Activated CD4-positive, alpha-beta T cell treated with anti-CD3 and anti-CD28 coated beads for 36 hours (primary cell): ENCODE measurements around the gene ITGB3. TPM values are rescaled to one million over a fixed set of nuclear protein-coding genes. Genes with fewer than 3 reads are reported as not detected.

ENCODE experiments used
- ATAC-seq: fragments of 200-7000 bp; cut with Tn5 transposase; one replicate; pipeline ENCODE4 v1.10.0; 2021; ENCODE audit warnings: mild to moderate bottlenecking, moderate library complexity
- CTCF ChIA-PET: fragments of 350-600 bp; sonication (Branson Sonifier 250); formaldehyde crosslinking; loops from one replicate; lab custom pipeline; 2021; ENCODE audit warnings: antibody characterized with exemption; lab: Charles Lee
- POLR2A ChIA-PET: fragments of 350-600 bp; sonication (Branson Sonifier 250); formaldehyde crosslinking; loops from one replicate; lab custom pipeline; 2021; ENCODE audit warnings: antibody characterized with exemption, inconsistent platforms; lab: Charles Lee
- DNase-seq: peaks from one replicate; pipeline ENCODE4 v3.0.0-alpha.2; 2020
- H3K27ac Mint-ChIP-seq: one replicate; pipeline ENCODE4 v1.8.0; 2021; ENCODE audit warnings: mixed read lengths
- H3K27me3 Mint-ChIP-seq: one replicate; pipeline ENCODE4 v1.8.0; 2021; ENCODE audit warnings: mixed read lengths
- H3K36me3 Mint-ChIP-seq: one replicate; pipeline ENCODE4 v1.8.0; 2021; ENCODE audit warnings: low read depth, mixed read lengths
- H3K4me1 Mint-ChIP-seq: one replicate; pipeline ENCODE4 v1.8.0; 2021; ENCODE audit warnings: mixed read lengths
- H3K4me3 Mint-ChIP-seq: one replicate; pipeline ENCODE4 v1.8.0; 2021; ENCODE audit warnings: mild to moderate bottlenecking, moderate library complexity, mixed read lengths
- H3K9me3 Mint-ChIP-seq: one replicate; pipeline ENCODE4 v1.8.0; 2021; ENCODE audit warnings: low read depth, mixed read lengths
- intact Hi-C, 2 experiments: fragments of 100-400 bp; cut with DNase I in 1 of 2; cut with micrococcal nuclease in 1 of 2; formaldehyde crosslinking; loops; one replicate each; pipeline versions ENCODE4 v1.14.2 to v1.15.1; 2022 to 2024; cut with DNase I, micrococcal nuclease
- total RNA-seq, 2 experiments: library from RNA; stranded (reverse); gene quantifications; one replicate each; pipeline ENCODE4 v1.2.3, GENCODE V29; 2021

The ITGB3 gene
- total RNA-seq, 2 experiments from 2014 or later, result 0.04 TPM; not detected in 1

DNA sequence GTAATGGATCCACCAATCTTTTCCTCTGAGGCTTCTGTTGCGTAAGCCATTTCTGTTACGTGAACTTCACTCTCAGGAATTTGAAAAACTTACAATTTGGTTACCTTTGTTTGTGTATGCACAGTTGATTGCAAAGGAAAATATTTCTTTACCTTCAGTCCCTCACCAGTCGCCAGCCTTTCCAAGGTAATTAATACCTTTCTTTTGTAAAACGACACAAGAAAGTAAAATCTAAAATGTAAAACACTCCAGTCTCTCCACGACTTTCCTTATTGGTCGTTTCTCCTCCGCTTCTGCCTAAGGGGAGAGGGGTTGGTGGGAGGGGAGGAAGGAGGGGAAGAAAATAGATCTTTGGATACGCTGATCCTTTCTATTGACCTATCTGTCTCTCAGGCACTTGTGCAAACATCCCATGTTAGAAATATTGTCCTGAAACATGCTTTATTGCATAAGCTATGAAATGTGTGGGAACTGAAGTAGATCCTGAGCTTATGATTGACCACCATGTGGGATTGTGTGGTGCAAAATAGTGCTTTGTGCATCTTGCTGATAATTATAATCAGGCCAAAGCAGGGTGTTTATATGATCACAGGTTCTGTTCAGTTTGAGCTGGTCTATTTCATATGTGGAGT, 37.7 kb downstream of the ITGB3 start:
- DNase-seq (no peak), ATAC-seq (no peak)
- Mint-ChIP-seq H3K4me1 (no peaks in the 10 kb centered on the region), H3K36me3 (no peaks in the 10 kb centered on the region), H3K9me3 (no peaks in the 10 kb centered on the region), H3K4me3 (no peak overlapping the region), H3K27ac (no peak overlapping the region), H3K27me3 (no peaks in the 10 kb centered on the region)
- intact Hi-C loops, result no loop called here
- CTCF ChIA-PET, result interaction anchor here (0.6 kb wide), 1 partner anchor 353 kb away, joined by 3 read pairs; no protein-coding TSS in a partner anchor
- POLR2A ChIA-PET, result no interaction called here

DNA sequence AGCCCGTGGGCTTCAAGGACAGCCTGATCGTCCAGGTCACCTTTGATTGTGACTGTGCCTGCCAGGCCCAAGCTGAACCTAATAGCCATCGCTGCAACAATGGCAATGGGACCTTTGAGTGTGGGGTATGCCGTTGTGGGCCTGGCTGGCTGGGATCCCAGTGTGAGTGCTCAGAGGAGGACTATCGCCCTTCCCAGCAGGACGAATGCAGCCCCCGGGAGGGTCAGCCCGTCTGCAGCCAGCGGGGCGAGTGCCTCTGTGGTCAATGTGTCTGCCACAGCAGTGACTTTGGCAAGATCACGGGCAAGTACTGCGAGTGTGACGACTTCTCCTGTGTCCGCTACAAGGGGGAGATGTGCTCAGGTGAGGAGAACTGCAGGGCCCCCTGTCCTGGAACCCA, 38.6 kb downstream of the ITGB3 start:
- Mint-ChIP-seq H3K4me3 (no peak overlapping the region), H3K27me3 (no peaks in the 10 kb centered on the region), H3K4me1 (no peaks in the 10 kb centered on the region), H3K27ac (no peak overlapping the region), H3K9me3 (no peaks in the 10 kb centered on the region), H3K36me3 (no peaks in the 10 kb centered on the region)
- ChIA-PET POLR2A (no interaction called here), CTCF (interaction anchor here (0.5 kb wide), 1 partner anchor 1447 kb away, joined by 3 read pairs; no protein-coding TSS in a partner anchor)
- no peak for ATAC-seq
- no peak for DNase-seq
- intact Hi-C loops, result no loop called here

DNA sequence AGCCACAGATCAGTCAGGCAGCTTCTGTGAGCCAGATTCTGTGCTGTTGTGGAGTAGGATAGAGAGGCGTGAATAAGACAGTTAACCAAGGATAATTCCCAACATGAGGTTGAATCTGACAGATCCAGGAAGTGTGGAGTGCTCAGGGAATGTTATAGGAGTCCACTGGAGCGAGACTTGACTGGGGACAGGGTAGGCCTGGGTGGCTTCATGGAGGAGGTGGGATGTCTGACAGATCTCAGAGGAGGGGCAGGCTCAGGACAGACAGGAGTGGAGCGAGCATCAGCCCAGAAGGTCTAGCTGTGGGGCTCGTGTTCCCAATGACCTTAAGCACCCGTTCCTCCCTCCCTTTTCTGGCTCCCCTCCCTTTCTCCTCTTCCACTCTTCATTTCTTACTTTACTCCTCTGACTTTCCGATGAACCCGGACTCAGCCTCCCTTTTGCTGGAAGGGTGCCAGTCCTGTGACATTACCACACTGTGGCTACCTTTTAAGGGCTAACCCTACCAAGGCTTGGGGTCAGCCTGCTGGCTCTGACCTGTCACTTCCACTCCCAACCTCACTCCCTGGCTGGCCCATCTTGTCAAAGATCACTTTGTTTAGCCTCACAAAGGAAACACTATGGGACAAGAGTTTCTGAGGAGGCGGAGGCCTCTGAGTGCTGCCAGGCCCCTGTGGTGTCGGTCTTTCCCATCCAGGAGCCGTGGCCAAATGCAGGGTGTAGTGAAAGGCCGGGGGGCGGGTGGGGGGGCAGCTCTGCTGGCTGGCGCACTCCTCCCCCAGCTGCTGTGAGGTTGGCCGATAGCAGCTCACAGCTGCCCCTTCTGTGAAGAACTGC, 41.6 kb downstream of the ITGB3 start:
- ChIA-PET POLR2A (no interaction called here), CTCF (no interaction called here)
- intact Hi-C loops, result no loop called here
- no peak for DNase-seq
- Mint-ChIP-seq H3K36me3 (no peaks in the 10 kb centered on the region), H3K9me3 (no peaks in the 10 kb centered on the region), H3K27me3 (no peaks in the 10 kb centered on the region), H3K4me1 (no peaks in the 10 kb centered on the region), H3K4me3 (no peak overlapping the region), H3K27ac (no peak overlapping the region)
- no peak for ATAC-seq

DNA sequence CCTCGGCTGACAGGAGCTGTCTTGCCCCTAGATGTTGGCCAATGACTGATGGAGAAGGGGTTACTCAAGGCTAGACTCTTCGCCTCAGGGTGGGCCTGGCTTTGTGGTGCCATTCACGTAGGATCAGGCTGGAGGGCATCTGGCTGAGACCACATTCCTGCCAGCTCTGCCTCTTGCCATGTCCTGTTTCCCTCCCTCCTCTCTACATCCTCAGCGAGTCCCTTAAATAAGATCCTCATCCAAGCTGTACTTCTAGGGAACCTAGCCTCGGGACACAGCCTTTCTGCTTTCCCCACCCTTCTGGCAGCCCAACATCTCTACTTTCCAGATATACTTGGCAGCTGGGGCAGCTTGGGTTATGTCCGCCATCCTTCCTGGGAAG, 42.2 kb downstream of the ITGB3 start:
- intact Hi-C loops, result no loop called here
- ChIA-PET POLR2A (no interaction called here), CTCF (no interaction called here)
- no peak overlapping the region for H3K4me3 Mint-ChIP-seq
- no peak for ATAC-seq
- H3K27ac Mint-ChIP-seq, result no peak overlapping the region
- no peaks in the 10 kb centered on the region for H3K4me1 Mint-ChIP-seq
- H3K27me3 Mint-ChIP-seq, result no peaks in the 10 kb centered on the region
- no peaks in the 10 kb centered on the region for H3K36me3 Mint-ChIP-seq
- DNase-seq, result no peak
- no peaks in the 10 kb centered on the region for H3K9me3 Mint-ChIP-seq

DNA sequence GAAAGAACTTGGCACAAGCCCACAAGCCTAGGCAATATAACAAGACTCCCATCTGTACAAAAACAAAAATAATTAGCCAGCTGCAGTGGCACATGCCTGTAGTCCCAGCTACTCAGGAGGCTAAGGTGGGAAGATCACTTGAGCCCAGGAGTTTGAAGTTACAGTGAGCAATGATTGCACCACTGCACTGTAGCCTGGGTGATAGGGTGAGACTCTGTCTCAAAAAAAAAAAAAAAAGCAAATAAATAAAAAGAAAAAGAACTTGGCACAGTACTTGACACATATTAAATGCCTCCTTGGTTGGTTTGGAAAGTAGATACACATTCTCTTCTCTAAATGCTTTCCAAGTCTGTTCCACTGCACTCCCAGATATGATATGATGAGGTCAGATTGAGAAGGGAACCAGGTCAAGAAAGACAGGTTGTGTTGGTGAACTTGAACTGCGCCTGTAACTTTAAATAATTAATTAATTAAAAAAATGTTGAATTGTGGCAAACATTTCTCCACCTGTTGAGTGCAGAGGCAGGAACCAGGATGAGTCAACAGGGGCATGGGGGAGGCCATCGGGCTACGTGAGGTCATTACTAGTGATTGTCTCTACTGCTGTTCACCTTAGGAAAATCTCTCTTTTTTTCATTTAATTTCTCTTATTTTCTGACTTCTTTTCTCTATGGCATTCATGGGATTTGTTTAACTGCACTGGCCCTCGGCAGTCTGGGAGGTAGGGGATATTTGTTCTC, 44.2 kb downstream of the ITGB3 start:
- Mint-ChIP-seq H3K27ac (no peak overlapping the region), H3K27me3 (no peaks in the 10 kb centered on the region), H3K4me3 (no peak overlapping the region), H3K4me1 (no peaks in the 10 kb centered on the region), H3K9me3 (peaks cover 9% of the 10 kb centered on the region), H3K36me3 (peaks cover 1% of the 10 kb centered on the region)
- ATAC-seq, result no peak
- DNase-seq, result no peak
- POLR2A ChIA-PET, result no interaction called here
- intact Hi-C loops, result no loop called here
- CTCF ChIA-PET, result interaction anchor here (0.7 kb wide), 1 partner anchor 126 kb away, joined by 3 read pairs; no protein-coding TSS in a partner anchor

DNA sequence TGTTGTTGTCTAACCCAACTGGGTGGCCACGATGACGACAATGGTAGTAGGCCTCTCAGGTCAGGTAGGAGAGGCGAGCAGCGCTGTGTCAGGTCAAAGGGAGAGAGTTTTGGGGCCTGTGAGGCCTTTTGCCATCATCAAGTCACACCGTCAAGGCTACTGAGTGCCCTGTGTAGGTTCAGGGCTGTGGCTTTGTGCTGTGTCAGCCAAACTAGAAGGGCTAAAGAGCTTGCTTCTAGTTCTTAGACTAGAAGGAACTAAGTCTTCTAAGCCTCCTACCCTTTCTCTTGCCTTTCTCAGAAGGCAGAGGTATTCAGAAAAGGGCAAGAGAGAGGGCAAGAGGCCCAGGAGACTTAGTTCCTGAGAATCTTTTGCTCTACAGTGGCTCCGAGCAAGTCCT, 45.1 kb downstream of the ITGB3 start:
- no peak for DNase-seq
- H3K4me3 Mint-ChIP-seq, result no peak overlapping the region
- H3K27me3 Mint-ChIP-seq, result no peaks in the 10 kb centered on the region
- peaks cover 9% of the 10 kb centered on the region for H3K9me3 Mint-ChIP-seq
- intact Hi-C loops, result no loop called here
- POLR2A ChIA-PET, result no interaction called here
- H3K27ac Mint-ChIP-seq, result no peak overlapping the region
- peaks cover 1% of the 10 kb centered on the region for H3K36me3 Mint-ChIP-seq
- CTCF ChIA-PET, result no interaction called here
- H3K4me1 Mint-ChIP-seq, result no peaks in the 10 kb centered on the region
- ATAC-seq, result no peak

DNA sequence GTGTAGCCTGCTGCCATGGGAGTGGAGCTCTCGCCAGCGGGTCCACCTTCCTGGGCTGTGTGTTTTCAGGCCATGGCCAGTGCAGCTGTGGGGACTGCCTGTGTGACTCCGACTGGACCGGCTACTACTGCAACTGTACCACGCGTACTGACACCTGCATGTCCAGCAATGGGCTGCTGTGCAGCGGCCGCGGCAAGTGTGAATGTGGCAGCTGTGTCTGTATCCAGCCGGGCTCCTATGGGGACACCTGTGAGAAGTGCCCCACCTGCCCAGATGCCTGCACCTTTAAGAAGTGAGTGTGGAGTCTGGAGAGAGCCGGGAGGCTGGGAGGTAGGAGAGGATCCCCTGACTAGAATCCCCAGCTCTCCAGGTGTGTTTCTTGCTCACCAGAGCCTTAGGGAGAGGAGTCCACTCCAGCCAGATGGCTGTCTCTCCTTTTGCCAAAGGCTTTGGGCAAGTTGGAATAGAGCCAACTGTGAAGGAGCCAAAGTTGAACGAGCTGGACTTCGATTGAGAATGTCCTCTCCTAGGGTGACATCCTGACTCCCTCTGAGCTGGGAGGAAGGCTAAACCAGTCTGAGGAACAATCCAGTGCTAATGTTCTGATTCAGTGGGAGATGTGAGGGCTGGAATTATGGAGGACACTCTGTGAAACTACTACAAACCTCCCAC, 45.7 kb downstream of the ITGB3 start:
- POLR2A ChIA-PET, result no interaction called here
- intact Hi-C loops, result no loop called here
- H3K9me3 Mint-ChIP-seq, result peaks cover 9% of the 10 kb centered on the region
- H3K36me3 Mint-ChIP-seq, result peaks cover 1% of the 10 kb centered on the region
- no peak overlapping the region for H3K27ac Mint-ChIP-seq
- H3K27me3 Mint-ChIP-seq, result no peaks in the 10 kb centered on the region
- no peak overlapping the region for H3K4me3 Mint-ChIP-seq
- ATAC-seq (no peak), DNase-seq (no peak)
- CTCF ChIA-PET, result no interaction called here
- H3K4me1 Mint-ChIP-seq, result no peaks in the 10 kb centered on the region

DNA sequence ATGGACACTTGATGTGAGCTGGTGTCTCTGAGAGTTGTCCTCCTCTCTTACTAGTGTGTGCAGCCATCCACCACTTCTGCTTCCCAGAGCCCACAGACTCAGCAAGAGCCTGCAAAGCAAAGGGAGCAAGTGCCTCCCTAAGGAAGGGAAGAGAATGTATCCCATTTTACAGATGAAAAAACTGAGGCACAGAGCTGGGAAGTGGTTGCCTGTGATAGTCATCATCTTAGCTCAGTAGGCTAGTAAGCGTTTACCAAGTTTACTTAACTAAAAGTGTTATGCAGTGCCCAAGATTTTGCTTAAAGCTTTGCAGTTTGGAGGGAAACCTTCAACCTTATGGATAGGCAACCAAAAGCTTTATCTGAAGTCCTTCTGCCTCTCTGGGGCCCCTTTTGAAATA, 47.1 kb downstream of the ITGB3 start:
- Mint-ChIP-seq H3K27me3 (no peaks in the 10 kb centered on the region), H3K4me1 (peaks cover 6% of the 10 kb centered on the region), H3K36me3 (peaks cover 1% of the 10 kb centered on the region), H3K9me3 (peaks cover 9% of the 10 kb centered on the region), H3K4me3 (no peak overlapping the region), H3K27ac (no peak overlapping the region)
- POLR2A ChIA-PET, result no interaction called here
- no peak for ATAC-seq
- intact Hi-C loops, result no loop called here
- DNase-seq, result no peak
- CTCF ChIA-PET, result interaction anchor here (0.9 to 1.1 kb wide), 2 partner anchors 26 to 47 kb away, joined by 3 to 4 read pairs; no protein-coding TSS in a partner anchor

DNA sequence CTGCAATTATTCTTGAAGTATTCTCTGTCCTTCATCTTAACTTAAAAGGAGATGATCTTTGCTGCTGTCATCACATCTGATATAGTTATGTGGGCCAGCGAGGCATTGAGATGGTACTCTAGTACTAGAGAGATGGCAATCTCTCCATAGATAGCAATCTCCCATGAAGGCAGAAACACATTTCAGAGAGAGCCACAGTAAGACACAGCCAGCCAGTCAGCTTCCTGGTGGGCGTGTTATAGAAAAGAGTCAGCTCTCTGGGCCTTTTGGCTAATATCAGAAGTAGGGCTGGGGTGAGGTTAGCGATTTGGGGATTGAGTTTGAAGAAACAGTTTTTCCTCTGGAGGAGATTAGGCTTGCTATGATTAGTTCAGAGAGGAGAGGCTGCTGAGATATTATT, 47.5 kb downstream of the ITGB3 start:
- ChIA-PET POLR2A (no interaction called here), CTCF (interaction anchor here (0.9 to 1.1 kb wide), 2 partner anchors 25 to 47 kb away, joined by 3 to 4 read pairs; no protein-coding TSS in a partner anchor)
- Mint-ChIP-seq H3K9me3 (peaks cover 9% of the 10 kb centered on the region), H3K27ac (no peak overlapping the region), H3K4me1 (peaks cover 6% of the 10 kb centered on the region), H3K27me3 (no peaks in the 10 kb centered on the region), H3K4me3 (no peak overlapping the region), H3K36me3 (peaks cover 1% of the 10 kb centered on the region)
- ATAC-seq, result peak; percentile 69
- peak; percentile 12 for DNase-seq
- intact Hi-C loops, result no loop called here

DNA sequence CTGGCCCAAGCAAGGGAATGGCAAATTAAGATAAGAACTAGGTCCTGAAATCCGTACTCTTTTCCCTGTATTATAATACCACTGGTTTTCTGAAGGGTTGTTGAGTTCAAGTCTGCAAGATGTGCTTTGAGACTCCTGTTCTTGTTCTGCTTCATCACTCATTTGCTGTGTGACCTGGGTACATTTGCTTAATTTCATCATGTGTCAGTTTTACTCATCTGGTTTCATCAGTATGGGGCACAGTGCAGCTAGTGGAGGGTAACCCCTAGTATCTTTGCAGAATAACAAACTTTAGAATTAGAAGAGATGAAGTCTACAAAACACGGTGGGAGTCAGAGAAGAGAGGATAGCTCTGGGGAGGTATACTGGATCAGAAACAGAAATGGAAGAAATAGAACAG, 48.2 kb downstream of the ITGB3 start:
- peaks cover 6% of the 10 kb centered on the region for H3K4me1 Mint-ChIP-seq
- H3K9me3 Mint-ChIP-seq, result peaks cover 9% of the 10 kb centered on the region
- CTCF ChIA-PET, result no interaction called here
- ATAC-seq, result no peak
- DNase-seq, result no peak
- intact Hi-C loops, result no loop called here
- peaks cover 1% of the 10 kb centered on the region for H3K36me3 Mint-ChIP-seq
- POLR2A ChIA-PET, result no interaction called here
- H3K27me3 Mint-ChIP-seq, result no peaks in the 10 kb centered on the region
- no peak overlapping the region for H3K27ac Mint-ChIP-seq
- no peak overlapping the region for H3K4me3 Mint-ChIP-seq

DNA sequence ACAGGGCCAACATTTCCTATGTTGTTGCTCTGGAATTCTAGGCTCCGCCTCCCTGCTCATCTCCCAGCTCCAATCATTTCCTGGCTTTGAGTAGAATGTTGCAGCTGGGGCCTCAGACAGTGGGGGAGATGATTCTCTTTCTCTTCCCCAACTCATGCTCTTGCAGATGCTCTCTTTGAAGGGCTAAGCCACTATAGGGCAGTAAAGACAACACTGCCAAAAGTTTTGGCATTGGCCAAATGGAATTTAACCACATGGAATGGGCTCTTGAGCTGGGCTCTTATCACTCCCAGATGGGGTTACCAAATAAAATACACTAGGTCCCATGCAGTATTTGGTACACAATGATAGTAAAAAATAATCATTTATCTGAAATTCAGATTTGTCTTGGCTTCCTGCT, 50.6 kb downstream of the ITGB3 start:
- intact Hi-C loops, result no loop called here
- CTCF ChIA-PET, result no interaction called here
- peaks cover 6% of the 10 kb centered on the region for H3K4me1 Mint-ChIP-seq

More for the DNA sequence above, 50.6 kb downstream of the ITGB3 start:
- DNase-seq (no peak), ATAC-seq (no peak)
- Mint-ChIP-seq H3K9me3 (peaks cover 9% of the 10 kb centered on the region), H3K27me3 (no peaks in the 10 kb centered on the region), H3K4me3 (no peak overlapping the region), H3K27ac (no peak overlapping the region), H3K36me3 (peaks cover 1% of the 10 kb centered on the region)
- POLR2A ChIA-PET, result no interaction called here
